ENCODE data around the gene ERC2.

The ERC2 gene

GRCh38 chr3:55716044-55716443 is 752.2 kb downstream of the ERC2 start:
- DNase-seq (ENCODE audit: low spot score) = no peak

GRCh38 chr3:55714057-55714456 is 754.2 kb downstream of the ERC2 start:
- DNase-seq (ENCODE audit: low spot score) = no peak

GRCh38 chr3:55711646-55712045 is 756.6 kb downstream of the ERC2 start:
- no peak for DNase-seq (ENCODE audit: low spot score)

- DNase-seq (ENCODE audit: low spot score) = no peak
Observed at GRCh38 chr3:55709411-55710012, 758.8 kb downstream of the ERC2 start.

GRCh38 chr3:55708921-55709320 is 759.3 kb downstream of the ERC2 start:
- DNase-seq (ENCODE audit: low spot score) = no peak

GRCh38 chr3:55708242-55708641 is 760.0 kb downstream of the ERC2 start:
- DNase-seq (ENCODE audit: low spot score) = no peak

- DNase-seq (ENCODE audit: low spot score) = no peak
Observed at GRCh38 chr3:55704521-55704920, 763.7 kb downstream of the ERC2 start.

GRCh38 chr3:55702822-55703221 is 765.4 kb downstream of the ERC2 start:
- no peak for DNase-seq (ENCODE audit: low spot score)

GRCh38 chr3:55701997-55702396 is 766.3 kb downstream of the ERC2 start:
- DNase-seq (ENCODE audit: low spot score) = no peak

- DNase-seq (ENCODE audit: low spot score) = no peak
Observed at GRCh38 chr3:55698831-55699230, 769.4 kb downstream of the ERC2 start.

- DNase-seq (ENCODE audit: low spot score) = peak; percentile 84
Observed at GRCh38 chr3:55697177-55697865, 770.9 kb downstream of the ERC2 start.

- DNase-seq (ENCODE audit: low spot score) = peak; percentile 67
Observed at GRCh38 chr3:55692957-55693558, 775.2 kb downstream of the ERC2 start.

- peak; percentile 24 for DNase-seq (ENCODE audit: low spot score)
Observed at GRCh38 chr3:55692295-55692956, 775.8 kb downstream of the ERC2 start.

GRCh38 chr3:55691141-55691540 is 777.1 kb downstream of the ERC2 start:
- no peak for DNase-seq (ENCODE audit: low spot score)

- DNase-seq (ENCODE audit: low spot score) = peak; percentile 50
Observed at GRCh38 chr3:55690726-55691125, 777.5 kb downstream of the ERC2 start.

- DNase-seq (ENCODE audit: low spot score) = no peak
Observed at GRCh38 chr3:55690177-55690576, 778.1 kb downstream of the ERC2 start.

- DNase-seq (ENCODE audit: low spot score) = no peak
Observed at GRCh38 chr3:55688154-55688553, 780.1 kb downstream of the ERC2 start.

GRCh38 chr3:55687526-55687925 is 780.7 kb downstream of the ERC2 start:
- no peak for DNase-seq (ENCODE audit: low spot score)

- no peak for DNase-seq (ENCODE audit: low spot score)
Observed at GRCh38 chr3:55686426-55687254, 781.6 kb downstream of the ERC2 start.

- DNase-seq (ENCODE audit: low spot score) = no peak
Observed at GRCh38 chr3:55683666-55684270, 784.5 kb downstream of the ERC2 start.

- DNase-seq (ENCODE audit: low spot score) = no peak
Observed at GRCh38 chr3:55682461-55682860, 785.8 kb downstream of the ERC2 start.

Measured in cerebellar cortex (tissue), 1 donor.